ENCODE results near the gene SMAD6.

The SMAD6 gene

DNA sequence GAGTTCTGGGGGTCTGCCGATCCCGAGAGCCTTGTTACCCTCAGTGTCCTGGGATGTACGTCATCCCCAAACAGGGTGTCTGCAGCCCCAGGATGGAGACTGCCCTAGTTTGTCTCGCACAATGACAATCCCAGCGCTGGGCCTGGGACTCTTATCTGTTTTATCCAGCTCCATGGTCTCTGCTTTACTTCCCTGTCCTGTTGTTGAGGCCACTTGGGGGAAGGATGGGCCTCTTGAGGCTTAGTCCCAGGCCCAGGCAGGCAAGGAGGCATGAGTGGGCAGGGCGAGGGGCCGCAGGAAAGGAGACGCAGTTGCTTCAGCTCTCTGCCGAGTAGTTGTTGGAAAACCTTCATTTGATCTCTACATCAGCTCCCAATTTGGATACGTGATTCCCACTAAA lies 17.4 kb downstream of the SMAD6 start:
- in situ Hi-C loops (cut with MboI; ENCODE audit: low sequenced_read_pairs) = no loop called here

DNA sequence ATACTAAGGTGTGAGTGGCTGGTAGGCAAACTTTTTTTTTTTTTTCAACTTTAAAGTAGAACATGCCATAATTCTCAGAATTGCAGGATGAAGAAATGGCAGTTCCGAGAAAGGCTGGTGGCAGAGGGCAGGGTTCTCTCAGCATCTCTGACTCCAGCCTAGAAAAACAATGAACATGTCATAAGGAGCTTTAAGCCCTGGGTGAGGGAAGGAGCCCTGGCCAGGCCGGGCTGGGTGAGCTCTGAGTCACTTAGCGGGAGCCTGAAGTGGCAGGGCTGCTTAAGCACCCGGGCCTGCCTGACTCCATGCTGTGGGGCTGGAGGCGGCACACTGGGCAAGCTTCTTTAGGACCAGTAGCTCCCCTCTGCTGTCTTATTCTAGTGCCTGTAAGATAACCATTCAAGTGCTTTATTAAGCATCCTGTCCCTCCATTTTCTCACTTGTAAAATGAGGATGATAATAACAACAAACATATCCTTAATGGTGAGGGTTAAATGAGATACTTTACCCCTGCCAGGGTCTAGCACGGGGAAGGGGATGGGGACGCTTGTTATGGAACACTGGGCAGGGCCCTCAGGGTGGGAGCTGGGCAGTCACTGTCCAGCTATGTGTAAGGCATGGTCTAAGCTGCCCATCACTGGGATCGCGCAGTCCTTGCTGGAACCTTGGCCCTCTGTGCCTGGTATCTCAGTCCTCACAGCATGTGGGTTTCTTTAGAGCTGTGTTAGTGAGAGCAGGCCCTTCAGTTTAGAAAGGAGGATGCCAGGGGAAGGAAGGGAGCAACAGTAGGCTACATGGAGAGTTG lies 18.4 kb downstream of the SMAD6 start:
- in situ Hi-C loops (cut with MboI; ENCODE audit: low sequenced_read_pairs) = no loop called here

DNA sequence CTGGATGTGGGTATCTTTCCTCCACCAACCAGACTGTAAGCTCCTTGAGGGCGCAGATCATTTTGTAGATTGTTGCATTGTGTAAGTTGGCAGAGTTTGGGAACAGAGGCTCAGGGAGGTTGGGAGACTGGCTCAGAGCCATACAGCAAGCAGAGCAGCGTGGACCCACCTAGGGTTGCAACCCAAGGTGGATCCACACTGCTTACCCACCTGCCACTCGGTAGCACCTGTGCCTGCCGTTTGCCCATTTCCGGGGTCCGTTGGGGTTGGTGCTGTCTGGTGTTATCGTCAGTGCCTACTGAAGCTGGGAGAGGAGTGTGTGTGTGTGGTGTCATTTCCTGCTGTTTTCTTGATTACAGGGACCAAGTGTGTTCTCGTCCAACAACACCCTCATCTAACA lies 19.0 kb downstream of the SMAD6 start:
- in situ Hi-C loops (cut with MboI; ENCODE audit: low sequenced_read_pairs) = no loop called here

DNA sequence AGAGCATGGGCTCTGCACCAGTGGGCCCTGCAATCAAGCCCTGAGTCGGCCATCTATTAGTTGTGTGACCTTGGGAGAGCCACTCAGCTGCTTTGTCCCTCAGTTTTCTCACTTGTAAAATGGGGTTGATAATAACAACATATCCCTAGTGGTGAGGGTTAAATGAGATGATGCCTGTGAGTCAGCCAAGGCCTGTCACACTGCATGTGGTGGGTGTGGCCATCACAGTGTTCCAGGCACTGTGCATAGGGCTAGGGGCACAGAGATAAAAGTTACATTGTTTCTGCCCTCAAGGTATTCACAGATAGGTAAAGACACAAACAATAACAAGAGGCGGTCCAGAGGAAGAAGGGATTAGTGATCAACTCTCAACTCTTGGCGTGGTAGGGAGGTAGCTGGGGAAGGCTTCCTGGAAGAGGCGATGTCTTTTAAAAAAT lies 19.5 kb downstream of the SMAD6 start:
- in situ Hi-C loops (cut with MboI; ENCODE audit: low sequenced_read_pairs) = no loop called here

- in situ Hi-C loops (cut with MboI; ENCODE audit: low sequenced_read_pairs) = no loop called here
Observed at GRCh38 chr15:66721954-66722353, 19.9 kb downstream of the SMAD6 start.

DNA sequence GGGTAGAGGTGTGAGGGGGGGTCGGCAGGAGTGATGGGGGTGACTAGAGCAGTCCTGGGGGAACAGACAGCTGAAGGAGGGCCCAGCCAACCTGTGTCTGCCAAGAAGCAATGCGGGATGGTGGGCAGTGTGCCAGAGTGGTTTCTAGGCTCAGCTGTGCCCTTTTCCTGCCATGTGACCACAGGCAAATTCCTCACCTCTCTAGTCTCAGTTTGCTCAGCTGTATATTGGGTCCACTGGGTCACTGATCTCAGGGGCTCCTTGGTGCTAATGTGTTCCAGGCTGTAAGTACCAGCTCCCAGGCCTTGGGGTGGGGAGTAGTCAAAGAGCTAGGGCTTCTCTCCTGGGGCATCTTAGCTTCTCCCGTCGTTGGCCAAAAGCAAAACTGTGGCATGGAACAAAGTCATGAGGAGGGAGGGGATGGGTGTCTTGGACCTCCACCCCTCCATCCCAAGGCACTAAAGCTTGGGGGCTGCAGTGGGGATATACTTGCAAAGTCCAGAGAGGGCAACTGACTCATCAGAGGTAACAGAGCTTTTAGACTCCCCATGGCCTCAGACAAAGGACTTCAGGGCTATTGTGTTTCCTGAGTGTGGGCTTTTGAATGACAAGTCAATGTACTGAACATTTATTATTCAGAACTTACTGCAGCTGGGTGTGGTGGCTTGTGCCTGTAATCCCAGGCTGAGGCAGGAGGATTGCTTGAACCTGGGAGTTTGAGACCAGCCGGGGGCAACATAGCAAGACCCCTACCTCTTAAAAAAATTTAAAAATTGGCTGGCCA lies 20.9 kb downstream of the SMAD6 start:
- in situ Hi-C loops (cut with MboI; ENCODE audit: low sequenced_read_pairs) = no loop called here

DNA sequence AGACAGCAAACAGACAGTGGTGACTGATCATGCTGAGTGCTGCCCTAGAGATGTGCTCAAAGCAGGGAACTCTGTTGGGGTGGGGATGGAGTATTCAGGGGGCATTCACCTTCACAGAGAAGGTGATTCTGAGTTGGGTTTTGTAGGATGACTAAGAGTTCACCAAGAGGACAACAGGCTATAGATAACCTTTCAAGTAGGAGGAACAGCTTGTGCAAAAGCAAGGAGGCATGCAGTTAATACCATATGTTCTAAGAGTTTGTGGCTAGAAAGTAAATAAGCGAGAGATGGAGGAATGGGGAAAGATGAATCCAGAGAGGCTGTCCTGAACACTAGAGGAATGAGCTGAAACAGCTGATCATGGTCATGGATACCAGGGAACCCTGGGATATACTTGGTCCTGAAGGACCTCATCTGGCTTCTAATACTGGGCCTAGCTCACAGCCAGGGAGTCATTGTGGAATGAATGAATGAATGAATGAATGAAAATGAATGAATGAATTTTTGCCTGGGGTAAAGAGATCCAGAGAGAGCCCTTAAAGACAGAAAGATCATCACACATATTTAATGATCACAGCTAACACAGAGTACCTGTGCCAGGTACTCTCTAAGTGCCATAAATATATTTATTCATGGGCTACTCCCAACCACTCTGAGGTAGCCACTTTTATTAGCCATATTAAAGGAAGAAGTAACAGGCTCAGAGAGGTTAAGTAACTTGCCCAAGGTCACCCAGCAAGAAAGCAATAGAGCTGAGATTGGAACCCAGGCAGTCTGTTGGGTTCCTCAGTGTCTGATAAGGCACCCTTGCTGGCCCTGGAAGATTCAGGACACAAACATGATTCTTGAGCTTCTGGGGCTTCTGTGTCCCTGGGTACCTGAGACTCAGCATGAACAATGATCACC lies 22.0 kb downstream of the SMAD6 start:
- in situ Hi-C loops (cut with MboI; ENCODE audit: low sequenced_read_pairs) = no loop called here

DNA sequence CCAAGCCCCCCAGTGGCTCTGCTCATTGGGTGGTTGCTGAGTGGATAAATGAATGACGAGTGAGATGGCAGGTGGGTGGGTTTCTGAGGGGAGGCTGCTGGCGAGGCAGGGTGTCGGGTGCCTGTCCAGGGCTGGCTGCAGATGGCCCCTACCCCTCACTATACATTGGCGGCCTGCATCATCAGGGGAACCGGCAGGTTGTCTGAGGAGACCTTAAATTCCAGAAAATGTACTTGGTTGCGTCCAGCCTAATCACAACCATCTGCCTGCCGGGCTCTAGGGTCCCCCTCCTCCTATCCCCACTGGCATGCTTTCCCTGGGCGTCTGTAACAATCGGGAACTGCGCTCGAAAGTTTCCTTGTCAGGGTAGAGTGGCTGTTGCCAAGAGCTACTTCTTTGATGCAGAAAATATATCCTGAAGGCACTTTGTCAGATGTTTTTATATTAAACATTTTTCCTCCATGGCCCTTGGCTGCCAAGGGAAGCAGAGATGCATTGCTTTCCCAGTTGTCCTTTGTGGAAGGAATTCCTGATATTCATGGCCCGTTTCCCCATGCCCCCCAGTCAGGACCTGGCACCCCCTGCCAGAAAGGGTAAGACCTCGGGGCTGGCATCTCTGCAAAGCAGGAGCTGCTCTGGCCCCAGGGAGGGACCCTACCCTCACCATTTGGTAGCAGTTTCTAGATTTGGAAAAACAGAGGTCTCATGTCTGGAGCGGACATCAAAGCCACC lies 22.9 kb downstream of the SMAD6 start:
- in situ Hi-C loops (cut with MboI; ENCODE audit: low sequenced_read_pairs) = no loop called here

- in situ Hi-C loops (cut with MboI; ENCODE audit: low sequenced_read_pairs) = no loop called here
Observed at GRCh38 chr15:66725464-66725785, 23.4 kb downstream of the SMAD6 start.

DNA sequence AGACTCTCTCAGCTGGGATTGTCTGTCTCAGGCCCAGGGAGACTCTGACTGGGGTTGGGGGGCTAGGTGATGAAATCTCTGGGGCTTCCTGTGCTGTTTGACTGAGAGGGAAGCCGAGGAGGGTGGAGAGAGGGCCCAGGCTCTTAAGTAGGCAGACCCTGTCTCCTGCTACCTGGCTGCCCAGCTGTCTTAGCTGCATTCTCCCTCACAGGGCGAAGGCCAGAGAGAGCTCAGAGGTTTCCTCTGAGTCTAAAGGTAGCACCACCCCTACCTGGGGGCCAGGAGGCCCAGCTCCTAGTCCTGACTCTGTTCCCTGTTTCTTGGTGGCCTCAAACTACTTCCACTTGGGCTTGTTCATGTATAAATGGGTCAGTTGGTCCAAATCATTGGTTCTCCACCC lies 24.4 kb downstream of the SMAD6 start:
- in situ Hi-C loops (cut with MboI; ENCODE audit: low sequenced_read_pairs) = no loop called here

- in situ Hi-C loops (cut with MboI; ENCODE audit: low sequenced_read_pairs) = no loop called here
Observed at GRCh38 chr15:66729331-66729951, 27.4 kb downstream of the SMAD6 start.

- in situ Hi-C loops (cut with MboI; ENCODE audit: low sequenced_read_pairs) = no loop called here
Observed at GRCh38 chr15:66730168-66731021, 28.4 kb downstream of the SMAD6 start.

GRCh38 chr15:66733976-66734375 lies 31.9 kb downstream of the SMAD6 start:
- in situ Hi-C loops (cut with MboI; ENCODE audit: low sequenced_read_pairs) = no loop called here

DNA sequence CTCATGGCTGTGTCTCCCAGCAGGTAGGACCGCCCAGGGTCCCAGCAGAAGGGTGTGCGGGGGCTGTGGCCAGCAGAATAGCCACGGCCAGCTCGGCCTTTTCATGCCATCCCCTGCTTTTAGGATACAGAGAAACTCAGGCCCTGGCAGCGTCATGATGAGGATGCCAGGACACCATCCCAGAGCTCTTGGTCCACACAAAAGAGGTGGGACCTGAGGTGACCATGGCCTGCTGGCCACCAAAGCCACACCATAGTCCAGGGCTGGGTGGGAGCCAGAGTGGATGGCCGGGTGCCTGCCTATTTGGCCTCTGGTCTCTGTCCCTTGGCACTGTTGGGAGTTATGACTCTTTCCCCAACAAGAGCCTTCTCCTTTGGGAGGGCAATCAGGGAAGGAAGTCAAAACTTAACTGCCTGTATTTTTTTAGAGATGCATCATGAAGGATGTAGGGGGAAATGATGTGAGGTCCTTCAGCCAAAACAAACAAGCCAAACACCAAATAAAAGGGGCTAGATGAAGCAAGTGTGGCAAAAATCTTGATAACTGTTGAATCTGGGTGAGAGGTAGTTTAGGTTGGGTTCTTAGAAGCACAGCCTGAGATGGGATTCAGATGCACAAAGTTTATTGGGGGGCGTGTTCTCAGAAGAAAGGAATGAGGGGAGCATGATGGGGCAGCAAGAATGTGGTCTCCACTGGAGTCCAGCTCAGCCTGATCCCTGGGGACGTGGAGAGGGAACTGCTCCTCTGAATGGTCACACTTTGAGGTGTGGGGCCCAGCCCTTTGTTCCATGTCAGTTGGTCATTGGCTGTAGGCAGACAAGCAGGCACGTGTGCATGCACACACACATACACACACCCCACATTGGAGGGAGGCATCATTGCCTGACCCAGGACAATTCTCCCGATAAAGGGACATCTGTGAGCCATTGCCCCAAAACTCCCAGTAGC lies 33.2 kb downstream of the SMAD6 start:
- in situ Hi-C loops (cut with MboI; ENCODE audit: low sequenced_read_pairs) = no loop called here

DNA sequence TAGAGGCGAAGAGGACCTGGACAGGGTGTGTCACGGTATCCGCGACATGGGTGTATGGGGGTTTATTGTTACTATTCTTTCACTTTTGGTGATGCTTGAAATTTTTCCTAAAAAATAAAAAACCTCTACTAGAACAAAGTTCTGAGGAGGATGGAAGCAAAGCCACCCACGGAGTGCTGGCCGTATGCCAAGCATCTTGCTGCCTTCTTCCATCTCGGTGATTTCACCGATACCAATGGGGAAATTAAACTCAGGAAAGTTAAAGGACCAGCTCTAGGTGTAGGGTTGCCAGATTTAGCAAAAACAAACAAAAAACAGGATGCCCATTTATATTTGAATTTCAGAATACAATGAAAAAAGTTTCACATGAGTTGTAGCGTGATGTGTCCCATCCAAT lies 33.9 kb downstream of the SMAD6 start:
- in situ Hi-C loops (cut with MboI; ENCODE audit: low sequenced_read_pairs) = no loop called here

DNA sequence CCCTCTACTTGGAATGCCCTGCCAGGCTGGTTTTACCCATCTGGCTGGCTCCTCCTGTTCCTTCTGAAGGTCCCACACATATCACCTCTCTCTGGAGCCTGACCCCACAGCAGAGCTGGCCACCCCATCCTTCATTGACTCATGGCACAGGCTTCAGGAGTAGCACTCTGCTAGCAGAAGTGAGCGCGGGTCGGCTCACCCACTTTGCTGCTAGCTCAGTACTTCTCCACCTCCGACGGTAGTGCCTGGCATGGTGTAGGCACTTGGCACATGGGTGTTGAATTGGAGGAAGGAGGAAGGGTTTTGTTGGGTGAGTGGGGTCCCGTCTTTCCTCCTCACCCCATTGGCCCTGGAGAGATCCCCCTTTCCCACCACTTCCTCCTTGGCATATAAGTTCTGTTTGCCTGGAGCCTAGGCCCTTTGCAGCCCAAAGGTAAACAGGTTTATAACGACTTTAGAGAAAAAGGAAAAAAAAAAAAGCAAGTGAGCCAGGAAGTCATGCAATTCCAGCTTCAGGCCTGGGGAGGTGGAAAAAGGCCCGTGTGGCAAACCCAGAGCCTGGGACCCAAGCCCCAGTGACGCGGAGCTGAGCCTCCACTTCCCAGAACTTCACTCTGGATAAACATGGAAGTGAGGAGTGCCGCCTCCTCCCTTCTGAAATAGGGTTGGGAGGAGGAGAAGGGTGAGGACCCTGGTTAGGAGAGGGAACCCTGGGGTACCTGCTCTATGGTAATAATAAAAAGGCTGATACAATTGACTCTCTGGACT lies 35.4 kb downstream of the SMAD6 start:
- in situ Hi-C loops (cut with MboI; ENCODE audit: low sequenced_read_pairs) = no loop called here

GRCh38 chr15:66738116-66738515 lies 36.1 kb downstream of the SMAD6 start:
- in situ Hi-C loops (cut with MboI; ENCODE audit: low sequenced_read_pairs) = no loop called here

GRCh38 chr15:66738595-66738994 lies 36.6 kb downstream of the SMAD6 start:
- in situ Hi-C loops (cut with MboI; ENCODE audit: low sequenced_read_pairs) = no loop called here
